OCI-LY7 (cell line): Measurements from ENCODE around the gene TMEM171. TPM values are rescaled to one million over a fixed set of nuclear protein-coding genes. Genes with fewer than 3 reads are reported as not detected.

ENCODE experiments used
- BruUV-seq: library from RNA; stranded (reverse); fragments of 400-500 nt; replicated peaks from 2 replicates; lab custom pipeline; 2021; lab: Mats Ljungman, UMichigan
- CTCF ChIA-PET: fragments of 300-600 bp; sonication (Branson Sonifier 250); formaldehyde crosslinking; loops from one replicate; lab custom pipeline; 2022; ENCODE audit warnings: antibody characterized with exemption; ENCODE audit not compliant: unreplicated experiment; lab: Charles Lee
- POLR2A ChIA-PET: fragments of 300-600 bp; sonication (Branson Sonifier 250); formaldehyde crosslinking; loops from one replicate; lab custom pipeline; 2022; ENCODE audit warnings: antibody characterized with exemption; lab: Charles Lee
- DNase-seq: peaks from one replicate; pipeline ENCODE4 v3.0.0-alpha.2; 2015; ENCODE audit warnings: low spot score
- H2AFZ ChIP-seq: fragments of 200-600 bp; sonication (generic), shearing (Covaris generic); 2 replicates; pipeline ENCODE4 v1.6.1; 2014; ENCODE audit warnings: mild to moderate bottlenecking, antibody characterized with exemption, low read length, moderate library complexity
- H3K27ac ChIP-seq: fragments of 200-600 bp; sonication (generic); 2 replicates; pipeline ENCODE4 v1.5.1; 2014; ENCODE audit warnings: mixed run types, low read depth, mild to moderate bottlenecking, moderate library complexity, low read length, inconsistent platforms; ENCODE audit not compliant: poor library complexity, severe bottlenecking
- H3K36me3 ChIP-seq: fragments of 200-600 bp; sonication (generic); 2 replicates; pipeline ENCODE4 v1.6.1; 2014; ENCODE audit warnings: mild to moderate bottlenecking, antibody characterized with exemption, low read length, moderate library complexity, mixed read lengths; ENCODE audit not compliant: insufficient read depth
- H3K4me1 ChIP-seq: fragments of 200-600 bp; sonication (generic); 2 replicates; pipeline ENCODE4 v1.5.1; 2014; ENCODE audit warnings: mild to moderate bottlenecking, low read length; ENCODE audit not compliant: insufficient read depth, poor library complexity, severe bottlenecking
- H3K4me2 ChIP-seq: fragments of 200-600 bp; sonication (generic); 2 replicates; pipeline ENCODE4 v1.6.1; 2014; ENCODE audit warnings: mild to moderate bottlenecking, low read length
- H3K4me3 ChIP-seq: fragments of 200-600 bp; sonication (generic); 2 replicates; pipeline ENCODE4 v1.5.1; 2014; ENCODE audit warnings: mild to moderate bottlenecking, low read depth, low read length; ENCODE audit not compliant: poor library complexity, severe bottlenecking
- H3K79me2 ChIP-seq: fragments of 200-600 bp; sonication (generic); 2 replicates; pipeline ENCODE4 v1.6.1; 2016; ENCODE audit warnings: low read depth, mild to moderate bottlenecking, low read length, moderate library complexity, mixed read lengths; ENCODE audit not compliant: insufficient read depth
- H3K9me2 ChIP-seq: fragments of 200-600 bp; sonication (generic); 2 replicates; pipeline ENCODE4 v1.6.1; 2016; ENCODE audit warnings: mild to moderate bottlenecking, low read length, mixed read lengths; ENCODE audit not compliant: insufficient read depth
- H3K9me3 ChIP-seq: fragments of 200-600 bp; sonication (generic); 2 replicates; pipeline ENCODE4 v1.6.1; 2014; ENCODE audit warnings: mild to moderate bottlenecking, mixed run types, low read length, mixed read lengths
- H4K20me1 ChIP-seq: fragments of 200-600 bp; sonication (generic); 2 replicates; pipeline ENCODE4 v1.6.1; 2014; ENCODE audit warnings: mild to moderate bottlenecking, antibody characterized with exemption, low read length, moderate library complexity, mixed read lengths; ENCODE audit not compliant: insufficient read depth
- CTCF ChIP-seq: fragments of 200-600 bp; sonication (generic); conservative IDR thresholded peaks from 2 replicates; pipeline ENCODE4 v1.5.1; 2014; ENCODE audit warnings: mild to moderate bottlenecking, antibody characterized with exemption, low read length, moderate library complexity, mixed read lengths
- EZH2phosphoT487 ChIP-seq: fragments of 200-600 bp; sonication (generic); IDR thresholded peaks from 2 replicates; pipeline ENCODE4 v1.6.1; 2018; ENCODE audit warnings: low read depth, borderline replicate concordance, mild to moderate bottlenecking, mixed run types, antibody characterized with exemption, low read length, moderate library complexity, mixed read lengths
- intact Hi-C: fragments of 100-400 bp; cut with micrococcal nuclease; formaldehyde crosslinking; loops from one replicate; pipeline ENCODE4 v1.10.0; 2022; ENCODE audit not compliant: unreplicated experiment
- total RNA-seq, 2 experiments: library from RNA; depleted of rRNA in 1 of 2; stranded (reverse); fragments of >200 nt in 1 of 2; shearing (Covaris generic) in 1 of 2; gene quantifications; 2 replicates each; pipeline ENCODE4 v1.2.3, GENCODE V29; 2014 to 2022

TMEM171 gene
- total RNA-seq, 2 experiments from 2014 or later: not detected

DNA sequence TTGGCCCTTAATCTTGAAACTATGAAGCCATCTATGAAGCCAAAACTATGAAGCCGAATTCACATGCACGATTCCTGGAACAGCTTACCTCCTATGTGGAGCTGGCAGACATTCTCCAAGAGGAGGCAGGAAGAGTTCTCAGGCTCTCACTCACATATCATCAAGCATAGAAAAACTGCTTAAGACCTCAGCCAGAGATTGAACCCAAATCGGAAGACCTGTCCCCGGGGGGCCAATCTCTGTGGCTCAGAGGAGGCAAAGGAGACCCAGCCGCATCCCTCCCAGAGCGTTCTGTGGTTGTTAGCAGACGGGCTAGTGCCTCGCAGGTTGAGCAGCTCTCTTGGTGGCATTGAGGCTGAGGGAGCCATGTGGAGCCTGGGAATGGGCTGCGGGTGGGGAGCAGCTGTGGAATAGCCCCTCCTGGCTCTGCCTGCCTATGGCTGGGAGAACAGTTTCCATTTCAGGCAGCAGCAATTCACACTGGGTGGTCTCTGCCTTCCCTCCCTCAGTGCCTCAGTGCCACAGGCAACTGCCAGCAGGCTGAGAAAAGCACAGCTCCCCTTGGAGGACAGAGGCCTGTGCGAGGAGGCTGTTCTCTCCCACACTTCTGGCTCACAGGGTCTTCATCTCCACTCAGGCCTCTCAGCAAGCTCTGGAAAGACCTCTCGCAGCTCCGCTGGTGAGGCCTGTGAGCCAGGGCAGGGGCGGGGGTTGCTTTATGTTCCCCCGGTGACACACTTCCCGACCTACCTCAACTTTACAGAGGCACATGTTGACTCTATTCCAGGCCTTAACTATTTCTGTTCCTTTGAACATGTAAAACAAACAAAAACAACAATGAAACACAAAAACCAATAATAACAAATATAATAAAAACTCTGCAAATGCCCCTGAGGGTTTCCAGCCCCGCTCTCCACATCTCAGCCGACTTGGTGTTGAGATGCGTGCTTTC lies 35.2 kb downstream of the TMEM171 start:
- no TSS peak for BruUV-seq
- no peak overlapping the region for H3K4me2 ChIP-seq
- H3K4me1 ChIP-seq: peaks cover 78% of the 10 kb centered on the region
- no peaks in the 10 kb centered on the region for H3K79me2 ChIP-seq
- TF ChIP-seq CTCF (no peak), EZH2phosphoT487 (no peak)
- intact Hi-C loops: no loop called here
- no peak overlapping the region for H3K27ac ChIP-seq
- H4K20me1 ChIP-seq: no peaks in the 10 kb centered on the region
- H3K9me3 ChIP-seq: no peaks in the 10 kb centered on the region
- DNase-seq: no peak
- H3K36me3 ChIP-seq: no peaks in the 10 kb centered on the region
- ChIA-PET POLR2A (interaction anchor here (1.0 kb wide), 1 partner anchor 38 kb away, joined by 3 read pairs; no protein-coding TSS in a partner anchor), CTCF (no interaction called here)
- no peaks in the 10 kb centered on the region for H3K9me2 ChIP-seq
- no peak overlapping the region for H3K4me3 ChIP-seq
- no peak overlapping the region for H2AFZ ChIP-seq

GRCh38 chr5:73157414-73158303 lies 37.3 kb downstream of the TMEM171 start:
- no TSS peak for BruUV-seq
- H3K4me1 ChIP-seq: peaks cover 84% of the 10 kb centered on the region
- CTCF ChIA-PET: no interaction called here

More at GRCh38 chr5:73157414-73158303, 37.3 kb downstream of the TMEM171 start:
- DNase-seq: no peak
- intact Hi-C loops: no loop called here
- Histone ChIP-seq H3K9me2 (no peaks in the 10 kb centered on the region), H3K9me3 (no peaks in the 10 kb centered on the region), H3K4me2 (no peak overlapping the region), H3K79me2 (no peaks in the 10 kb centered on the region; the same call in 1 of the 2 replicates), H3K36me3 (no peaks in the 10 kb centered on the region), H3K27ac (no peak overlapping the region), H3K4me3 (no peak overlapping the region), H2AFZ (no peak overlapping the region; the same call in 1 of the 2 replicates), H4K20me1 (no peaks in the 10 kb centered on the region)
- TF ChIP-seq EZH2phosphoT487 (no peak), CTCF (no peak)
- POLR2A ChIA-PET: interaction anchor here (1.0 to 1.2 kb wide), 4 partner anchors 10 to 342 kb away, joined by 3 to 4 read pairs (median 3); no protein-coding TSS in a partner anchor
